Measurements from ENCODE around the gene EXOC2.

The EXOC2 gene

GRCh38 chr6:484086-484745 is 208.7 kb downstream of the EXOC2 start:
- peaks cover under 1% of the 10 kb centered on the region; the same call in 1 of the 2 replicates for H3K27me3 ChIP-seq (ENCODE audit: control insufficient read depth, low read length)
- H3K4me1 ChIP-seq (ENCODE audit: control insufficient read depth, low read length): no peaks in the 10 kb centered on the region
- no peaks in the 10 kb centered on the region for H3K9me2 ChIP-seq (replicated peaks; ENCODE audit: control insufficient read depth, low read length)
- H3K27ac ChIP-seq (ENCODE audit: low read depth, low read length): no peak overlapping the region
- H3F3A ChIP-seq (ENCODE audit: control insufficient read depth, insufficient read depth): no peaks in the 10 kb centered on the region
- no peaks in the 10 kb centered on the region for H3K36me3 ChIP-seq (ENCODE audit: control insufficient read depth, low read length)
- H3K79me2 ChIP-seq (ENCODE audit: control insufficient read depth, low read length): no peaks in the 10 kb centered on the region
- TF ChIP-seq EZH2phosphoT487 (IDR thresholded peaks at IDR 0.05; ENCODE audit: borderline replicate concordance, low read length): no peak
- TF ChIP-seq CTCF (IDR thresholded peaks at IDR 0.05; ENCODE audit: low read depth, low read length, poor library complexity, severe bottlenecking): no peak
- H3K9me3 ChIP-seq (ENCODE audit: control insufficient read depth, insufficient read depth, low read length): no peaks in the 10 kb centered on the region
- no peak overlapping the region for H3K4me3 ChIP-seq (ENCODE audit: low read length)
- H4K20me1 ChIP-seq (ENCODE audit: control insufficient read depth, insufficient read depth, low read depth, low read length): no peaks in the 10 kb centered on the region
- no peak overlapping the region for H3K4me2 ChIP-seq (ENCODE audit: low read length)

- H3F3A ChIP-seq (ENCODE audit: control insufficient read depth, insufficient read depth): no peaks in the 10 kb centered on the region
- H3K79me2 ChIP-seq (ENCODE audit: control insufficient read depth, low read length): no peaks in the 10 kb centered on the region
- H3K9me2 ChIP-seq (replicated peaks; ENCODE audit: control insufficient read depth, low read length): no peaks in the 10 kb centered on the region
- no peaks in the 10 kb centered on the region for H4K20me1 ChIP-seq (ENCODE audit: control insufficient read depth, insufficient read depth, low read depth, low read length)
- peaks cover 51% of the 10 kb centered on the region for H3K27me3 ChIP-seq (ENCODE audit: control insufficient read depth, low read length)
- H3K4me3 ChIP-seq (ENCODE audit: low read length): no peak overlapping the region
- no peak overlapping the region for H3K4me2 ChIP-seq (ENCODE audit: low read length)
- no peaks in the 10 kb centered on the region for H3K9me3 ChIP-seq (ENCODE audit: control insufficient read depth, insufficient read depth, low read length)
- peaks cover 8% of the 10 kb centered on the region for H3K4me1 ChIP-seq (ENCODE audit: control insufficient read depth, low read length)
- no peaks in the 10 kb centered on the region for H3K36me3 ChIP-seq (ENCODE audit: control insufficient read depth, low read length)
- TF ChIP-seq CTCF (IDR thresholded peaks at IDR 0.05; ENCODE audit: low read depth, low read length, poor library complexity, severe bottlenecking) (no peak), EZH2phosphoT487 (IDR thresholded peaks at IDR 0.05; ENCODE audit: borderline replicate concordance, low read length) (no peak)
- no peak overlapping the region for H3K27ac ChIP-seq (ENCODE audit: low read depth, low read length)
Measured at GRCh38 chr6:475314-475713, 217.6 kb downstream of the EXOC2 start.

- H3K36me3 ChIP-seq (ENCODE audit: control insufficient read depth, low read length): no peaks in the 10 kb centered on the region
- H3K4me1 ChIP-seq (ENCODE audit: control insufficient read depth, low read length): peaks cover 8% of the 10 kb centered on the region
- no peak overlapping the region for H3K4me3 ChIP-seq (ENCODE audit: low read length)
- H4K20me1 ChIP-seq (ENCODE audit: control insufficient read depth, insufficient read depth, low read depth, low read length): no peaks in the 10 kb centered on the region
- H3K27me3 ChIP-seq (ENCODE audit: control insufficient read depth, low read length): peaks cover 58% of the 10 kb centered on the region
- no peak for TF ChIP-seq EZH2phosphoT487 (IDR thresholded peaks at IDR 0.05; ENCODE audit: borderline replicate concordance, low read length)
- TF ChIP-seq CTCF (IDR thresholded peaks at IDR 0.05; ENCODE audit: low read depth, low read length, poor library complexity, severe bottlenecking): no peak
- no peaks in the 10 kb centered on the region for H3K79me2 ChIP-seq (ENCODE audit: control insufficient read depth, low read length)
- no peak overlapping the region for H3K27ac ChIP-seq (ENCODE audit: low read depth, low read length)
- peak overlapping the region; percentile 20 for H3K4me2 ChIP-seq (ENCODE audit: low read length)
- no peaks in the 10 kb centered on the region for H3K9me3 ChIP-seq (ENCODE audit: control insufficient read depth, insufficient read depth, low read length)
- no peaks in the 10 kb centered on the region for H3F3A ChIP-seq (ENCODE audit: control insufficient read depth, insufficient read depth)
- H3K9me2 ChIP-seq (replicated peaks; ENCODE audit: control insufficient read depth, low read length): no peaks in the 10 kb centered on the region
Measured at GRCh38 chr6:474453-475185, 218.3 kb downstream of the EXOC2 start.

Measured in DOHH2 (cell line).